Erythroblast (primary cell): ENCODE measurements around the gene WDR31.

Experiments used
- DNase-seq, 2 experiments: peaks; one replicate each; lab custom pipeline; 2025; lab: John Stamatoyannopoulos, UW
- GATA1 ChIP-seq: IDR thresholded peaks from 2 replicates; pipeline ENCODE4 v1.6.1; 2011; ENCODE audit warnings: low read depth, mild to moderate bottlenecking, control low read depth, low read length, moderate library complexity
- POLR2A ChIP-seq: IDR thresholded peaks from 2 replicates; pipeline ENCODE4 v1.6.1; 2011; ENCODE audit warnings: mild to moderate bottlenecking, low read length

Gene WDR31

DNA sequence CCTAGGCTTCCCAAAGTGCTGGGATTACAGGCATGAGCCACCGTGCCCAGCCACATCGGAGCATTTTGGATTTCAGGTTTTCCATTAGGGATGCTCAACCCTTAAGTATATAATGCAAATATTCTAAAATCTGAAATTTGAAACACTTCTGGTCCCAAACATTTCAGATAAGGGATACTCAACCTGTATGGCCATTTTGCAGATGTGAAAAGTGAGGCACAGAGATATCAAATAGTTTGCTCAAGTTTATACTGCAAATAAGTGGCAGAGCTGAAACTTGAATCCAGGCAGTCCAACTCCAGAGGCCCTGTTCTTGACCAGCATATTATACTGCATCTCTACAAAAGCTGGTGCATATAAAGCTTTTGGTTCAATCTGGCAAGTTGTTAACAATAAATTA is 2.4 kb downstream of the WDR31 start:
- TF ChIP-seq GATA1 (no peak), POLR2A (no peak)
- no peak for DNase-seq

GRCh38 chr9:113331780-113332179 is 8.3 kb downstream of the WDR31 start:
- no peak for DNase-seq
- no peak for TF ChIP-seq POLR2A
- no peak for TF ChIP-seq GATA1

GRCh38 chr9:113328045-113328782 is 11.9 kb downstream of the WDR31 start:
- no peak for DNase-seq
- TF ChIP-seq GATA1 = no peak
- TF ChIP-seq POLR2A = no peak

- TF ChIP-seq POLR2A (no peak), GATA1 (no peak)
- DNase-seq = no peak
These were observed 13.8 kb downstream of the WDR31 start for GRCh38 chr9:113326230-113326629.

GRCh38 chr9:113322671-113323070 is 17.4 kb downstream of the WDR31 start:
- no peak for TF ChIP-seq GATA1
- no peak for TF ChIP-seq POLR2A

GRCh38 chr9:113320051-113320450 is 20.0 kb downstream of the WDR31 start:
- TF ChIP-seq GATA1 = no peak
- TF ChIP-seq POLR2A = no peak
- no peak for DNase-seq

More at GRCh38 chr9:113322671-113323070, 17.4 kb downstream of the WDR31 start:
- DNase-seq = no peak

- no peak for TF ChIP-seq GATA1
- TF ChIP-seq POLR2A = no peak
- no peak for DNase-seq
These were observed 21.0 kb downstream of the WDR31 start for GRCh38 chr9:113319054-113319453.

GRCh38 chr9:113317777-113318176 is 22.3 kb downstream of the WDR31 start:
- TF ChIP-seq POLR2A (no peak), GATA1 (no peak)
- DNase-seq = no peak

GRCh38 chr9:113316030-113316429 is 24.0 kb downstream of the WDR31 start:
- no peak for TF ChIP-seq POLR2A
- no peak for TF ChIP-seq GATA1
- no peak for DNase-seq

GRCh38 chr9:113315231-113315630 is 24.8 kb downstream of the WDR31 start:
- TF ChIP-seq GATA1 (no peak), POLR2A (no peak)
- DNase-seq = no peak

DNA sequence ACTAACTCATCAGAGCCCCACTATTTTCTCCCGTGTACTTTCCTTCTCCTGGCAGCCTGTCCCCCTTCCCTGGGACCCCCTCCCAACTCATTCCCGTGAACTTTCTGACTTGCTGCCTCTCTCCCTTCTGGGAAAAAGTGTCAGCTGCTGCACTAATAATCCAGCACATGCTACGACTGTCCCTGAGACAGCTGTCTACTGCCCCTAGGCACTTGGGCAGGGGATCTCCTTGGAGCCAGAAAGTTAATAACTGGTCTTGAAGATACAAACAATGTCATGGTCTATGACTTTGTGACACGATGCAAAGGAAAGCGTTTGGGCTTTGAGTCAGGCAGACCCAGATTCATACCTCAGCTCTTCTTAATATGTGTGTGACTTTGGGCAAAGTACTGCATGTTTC is 26.8 kb downstream of the WDR31 start:
- DNase-seq = no peak
- TF ChIP-seq POLR2A = no peak

DNA sequence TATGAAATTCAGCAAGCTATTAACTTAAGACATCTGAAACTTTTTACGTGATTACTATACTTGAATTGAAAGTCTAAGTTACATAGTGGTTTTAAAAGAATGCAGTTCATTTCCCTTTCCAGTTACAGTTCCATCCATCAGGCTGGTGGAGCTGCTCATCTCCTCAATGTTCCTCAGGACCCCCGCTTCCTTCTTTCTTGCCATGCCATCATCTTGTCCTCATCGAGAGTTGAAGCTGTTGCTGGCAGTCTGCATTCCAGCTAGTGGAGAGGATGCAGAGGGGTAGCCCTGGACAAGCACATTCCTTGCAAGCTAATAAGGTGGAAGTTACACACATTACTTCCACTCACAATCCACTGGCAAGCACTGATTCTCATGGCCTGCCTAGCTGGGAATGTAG is 28.1 kb downstream of the WDR31 start:
- no peak for DNase-seq
- TF ChIP-seq GATA1 (no peak), POLR2A (no peak)

- TF ChIP-seq GATA1 = no peak
- no peak for TF ChIP-seq POLR2A
- no peak for DNase-seq
These were observed 29.5 kb downstream of the WDR31 start for GRCh38 chr9:113310538-113310937.

DNA sequence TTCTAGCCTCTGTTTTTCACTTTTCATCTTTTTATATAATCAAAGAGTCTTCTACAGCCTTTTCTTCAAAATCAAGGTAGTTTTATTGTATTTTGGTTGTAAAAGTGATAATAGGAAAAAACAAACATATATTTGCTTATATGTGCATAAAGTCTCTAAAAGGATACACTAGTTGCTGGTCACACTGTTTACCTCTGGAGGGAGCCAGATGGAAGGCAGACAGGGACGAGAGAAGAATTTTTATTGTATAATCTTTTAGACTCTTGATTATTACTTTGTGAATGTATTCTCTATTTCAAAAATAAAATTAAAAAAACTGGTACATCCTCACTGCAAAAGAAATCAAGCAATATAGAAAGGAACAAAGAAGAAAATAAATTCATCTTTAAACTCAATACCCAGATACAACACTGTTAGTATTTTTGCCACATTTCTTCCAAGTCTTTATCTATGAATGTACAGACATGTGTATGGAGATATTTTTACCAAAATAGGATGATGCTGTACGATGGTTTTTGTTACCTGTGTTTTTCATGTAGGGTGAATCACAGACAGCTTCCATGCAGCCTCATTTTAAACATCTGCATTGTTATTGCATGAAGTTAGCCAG is 30.8 kb downstream of the WDR31 start:
- peak; percentile 61 to 76 for DNase-seq
- TF ChIP-seq POLR2A (no peak), GATA1 (no peak)
